Peyer's patch (tissue), 4 donors: ENCODE results near the gene TNNC1.

Experiments
- CTCF ChIP-seq, 6 experiments: fragments of 450-650 bp in 4 of 6; fragments of 200-600 bp in 2 of 6; sonication (generic) in 1 of 6; IDR thresholded peaks; one replicate each; pipeline ENCODE4 v1.5.1; 2017 to 2019; ENCODE audit warnings: antibody characterized with exemption in 6 of 6, mild to moderate bottlenecking in 3 of 6, moderate library complexity in 1 of 6
- POLR2A ChIP-seq, 2 donors: fragments of 450-650 bp; IDR thresholded peaks; one replicate each; pipeline ENCODE4 v1.5.1; 2017; ENCODE audit warnings: antibody characterized with exemption in 2 of 2, mild to moderate bottlenecking in 2 of 2, moderate library complexity in 2 of 2

- TF ChIP-seq CTCF (IDR thresholded peaks at IDR 0.05) (no peak), POLR2A (IDR thresholded peaks at IDR 0.05) (no peak)
Measured at GRCh38 chr3:52438104-52438376, 15.8 kb downstream of the TNNC1 start.
